ENCODE data around the gene DTNA.

DNA sequence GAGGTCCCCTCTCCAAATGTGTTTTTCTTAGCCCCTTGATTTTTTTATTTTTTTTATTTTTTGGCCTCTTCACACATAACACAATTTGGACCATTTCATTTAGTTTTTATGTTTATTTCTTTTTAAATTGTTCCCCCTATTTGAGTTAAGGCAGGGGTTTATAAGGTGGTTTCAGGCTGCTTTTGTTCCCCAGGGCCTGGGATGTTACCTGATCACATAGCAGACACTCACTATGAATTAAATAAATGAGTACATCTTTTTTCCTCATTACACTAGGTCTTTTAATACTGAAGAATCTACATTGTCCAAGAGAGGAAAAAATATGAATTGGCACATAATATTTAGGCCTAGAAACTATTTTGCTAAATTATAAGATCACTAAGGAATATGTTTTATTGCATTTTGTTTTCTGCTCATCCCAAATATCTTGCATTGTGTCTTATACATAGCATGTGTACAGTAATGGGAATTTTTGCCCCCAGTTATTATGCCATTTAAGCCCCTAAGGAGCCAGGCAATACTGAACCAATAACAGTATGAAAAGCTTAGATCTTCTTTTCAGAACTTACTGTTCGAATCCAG, 218.7 kb downstream of the DTNA start:
- TF ChIP-seq, protein P1, sequence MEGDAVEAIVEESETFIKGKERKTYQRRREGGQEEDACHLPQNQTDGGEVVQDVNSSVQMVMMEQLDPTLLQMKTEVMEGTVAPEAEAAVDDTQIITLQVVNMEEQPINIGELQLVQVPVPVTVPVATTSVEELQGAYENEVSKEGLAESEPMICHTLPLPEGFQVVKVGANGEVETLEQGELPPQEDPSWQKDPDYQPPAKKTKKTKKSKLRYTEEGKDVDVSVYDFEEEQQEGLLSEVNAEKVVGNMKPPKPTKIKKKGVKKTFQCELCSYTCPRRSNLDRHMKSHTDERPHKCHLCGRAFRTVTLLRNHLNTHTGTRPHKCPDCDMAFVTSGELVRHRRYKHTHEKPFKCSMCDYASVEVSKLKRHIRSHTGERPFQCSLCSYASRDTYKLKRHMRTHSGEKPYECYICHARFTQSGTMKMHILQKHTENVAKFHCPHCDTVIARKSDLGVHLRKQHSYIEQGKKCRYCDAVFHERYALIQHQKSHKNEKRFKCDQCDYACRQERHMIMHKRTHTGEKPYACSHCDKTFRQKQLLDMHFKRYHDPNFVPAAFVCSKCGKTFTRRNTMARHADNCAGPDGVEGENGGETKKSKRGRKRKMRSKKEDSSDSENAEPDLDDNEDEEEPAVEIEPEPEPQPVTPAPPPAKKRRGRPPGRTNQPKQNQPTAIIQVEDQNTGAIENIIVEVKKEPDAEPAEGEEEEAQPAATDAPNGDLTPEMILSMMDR (IDR thresholded peaks at IDR 0.05), result no peak
- TF ChIP-seq POLR2A (IDR thresholded peaks at IDR 0.05), result no peak

Data from Peyer's patch (tissue), 4 donors.